ENCODE data around the gene NDST1.

NDST1 gene

DNA sequence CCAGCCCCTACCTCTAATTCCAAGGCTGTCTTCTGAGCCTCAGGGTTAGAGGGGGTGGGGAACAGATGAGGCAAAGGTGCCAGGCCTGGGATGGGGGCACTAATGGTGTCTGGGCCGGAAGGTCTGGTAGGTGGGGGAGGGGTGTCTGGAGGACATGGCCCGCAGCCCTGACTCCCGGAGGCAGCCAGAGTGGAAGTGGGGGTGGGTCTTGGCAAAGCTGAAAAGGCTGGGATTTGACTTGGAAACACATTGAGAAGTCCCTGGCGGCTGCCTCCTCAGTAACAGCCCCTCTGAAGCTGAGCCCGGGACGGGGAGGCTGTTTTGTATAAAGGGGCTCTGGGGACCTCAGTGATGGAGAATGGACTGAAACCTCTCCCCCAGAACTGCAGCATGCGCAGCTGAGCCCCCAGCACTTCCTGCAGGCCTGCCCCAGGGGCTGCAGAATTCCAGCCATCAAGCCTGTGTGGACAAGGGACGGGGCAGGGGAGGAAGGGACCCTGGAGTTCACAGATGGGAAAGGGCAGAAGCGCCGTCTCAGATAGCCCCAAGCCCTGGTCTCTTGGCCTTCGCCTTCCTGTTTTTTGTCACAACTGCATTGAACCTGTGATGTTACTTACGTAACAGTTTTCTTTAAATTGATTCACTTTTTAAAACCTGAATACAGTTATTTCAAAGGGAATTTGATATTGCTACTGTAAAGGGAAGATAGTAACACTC is 83.2 kb downstream of the NDST1 start:
- no peak for DNase-seq

DNA sequence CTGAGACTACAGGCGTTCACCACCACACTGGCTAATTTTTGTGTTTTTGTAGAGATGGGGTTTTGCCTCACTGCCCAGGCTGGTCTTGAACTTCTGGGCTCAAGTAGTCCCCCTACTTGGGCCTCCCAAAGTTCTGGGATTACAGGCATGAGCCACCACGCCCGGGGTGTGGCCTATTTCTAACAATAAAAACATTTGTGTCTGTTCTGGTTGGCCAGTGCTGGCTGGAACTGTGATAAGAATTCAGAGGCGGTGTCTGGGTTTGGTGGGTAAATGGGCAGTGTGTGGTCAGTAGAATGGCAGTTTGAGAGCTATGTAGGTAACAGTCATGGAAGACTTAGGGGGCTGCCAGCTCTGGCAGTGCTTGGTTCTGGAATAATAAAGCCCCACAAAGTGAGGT is 85.7 kb downstream of the NDST1 start:
- DNase-seq: no peak

DNA sequence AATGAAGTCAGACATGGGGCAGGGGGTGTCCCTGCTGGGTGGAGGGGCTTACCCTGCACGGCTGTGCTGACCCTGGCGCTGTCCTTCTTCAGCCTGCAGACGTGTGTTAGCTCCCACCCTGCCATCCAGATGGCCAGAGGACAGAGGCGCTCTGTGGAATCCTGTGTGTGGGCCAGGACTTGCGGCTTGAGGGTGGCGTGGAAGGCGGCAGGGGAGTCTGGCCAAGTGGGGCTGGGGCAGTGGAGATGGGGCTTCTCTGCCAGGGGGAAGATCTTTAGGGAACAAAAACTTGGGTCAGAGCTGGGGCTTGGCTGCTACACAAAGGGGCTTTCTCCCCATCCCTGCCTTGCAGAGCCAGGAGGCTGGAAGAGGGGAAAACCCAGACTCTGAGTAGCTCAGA is 86.1 kb downstream of the NDST1 start:
- DNase-seq: no peak

- DNase-seq: no peak
These were observed 87.6 kb downstream of the NDST1 start for GRCh38 chr5:150595466-150596031.

- DNase-seq: no peak
These were observed 88.4 kb downstream of the NDST1 start for GRCh38 chr5:150596313-150596712.

- DNase-seq: no peak
These were observed 88.9 kb downstream of the NDST1 start for GRCh38 chr5:150596826-150597225.

DNA sequence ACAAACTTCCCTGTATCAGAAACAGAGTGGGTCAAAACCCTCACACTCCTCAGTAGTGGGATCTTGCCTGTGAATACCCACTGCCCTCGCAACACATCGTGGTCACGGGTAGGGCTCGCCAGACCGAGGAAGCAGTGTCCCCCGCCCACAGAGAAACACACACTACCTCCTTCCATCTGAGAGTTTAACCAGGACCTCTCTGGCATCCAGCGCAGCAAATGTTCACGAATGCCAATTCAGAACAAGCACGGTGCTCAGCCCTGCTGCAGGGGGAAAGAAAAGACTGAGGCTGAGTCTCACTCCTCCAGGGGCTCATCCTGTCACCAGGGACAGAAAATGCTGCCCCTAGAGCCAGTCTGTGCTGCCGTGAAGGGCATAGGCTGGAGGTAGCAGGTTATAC is 90.1 kb downstream of the NDST1 start:
- DNase-seq: no peak

DNA sequence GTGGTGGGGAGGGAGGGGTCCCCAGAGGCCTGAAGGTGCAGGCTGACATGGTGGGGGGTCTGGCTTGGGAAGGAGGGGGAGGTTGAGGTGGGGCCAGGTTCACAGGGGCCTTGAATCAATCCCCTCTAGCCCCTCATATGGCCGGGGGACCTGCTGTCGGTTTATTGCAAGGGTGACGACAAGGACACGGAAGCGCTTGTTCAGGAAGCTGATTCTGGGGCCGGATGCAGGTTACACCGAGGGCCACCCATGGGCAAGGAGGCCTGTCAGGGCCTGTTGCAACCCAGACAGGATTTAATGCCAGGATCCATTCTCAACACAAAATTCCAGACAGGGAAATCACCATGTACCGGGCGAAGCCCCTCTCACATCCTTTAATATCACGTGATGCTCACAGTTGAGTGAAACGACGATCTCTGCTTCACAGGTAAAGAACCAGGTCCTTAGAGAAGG is 90.9 kb downstream of the NDST1 start:
- DNase-seq: no peak

DNA sequence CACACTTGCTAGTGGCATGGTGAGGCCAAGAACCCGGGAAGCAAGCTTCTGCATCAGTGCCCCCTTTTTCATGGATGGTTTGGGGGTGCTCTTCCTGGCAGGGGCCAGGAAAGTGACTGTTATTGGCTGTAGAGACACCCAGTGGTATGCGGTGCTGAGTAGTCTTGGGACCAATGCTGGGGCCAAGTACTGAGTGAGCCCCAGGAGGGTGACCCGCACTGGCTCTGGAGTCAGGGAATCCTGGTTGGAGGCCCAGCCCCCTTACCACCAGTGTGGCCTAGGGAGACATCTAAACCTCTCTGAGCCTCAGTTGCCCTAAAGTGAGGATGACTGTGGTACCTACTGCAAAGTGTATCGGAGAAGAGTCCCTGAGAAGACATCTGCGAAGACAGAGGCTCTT is 91.3 kb downstream of the NDST1 start:
- DNase-seq: no peak

DNA sequence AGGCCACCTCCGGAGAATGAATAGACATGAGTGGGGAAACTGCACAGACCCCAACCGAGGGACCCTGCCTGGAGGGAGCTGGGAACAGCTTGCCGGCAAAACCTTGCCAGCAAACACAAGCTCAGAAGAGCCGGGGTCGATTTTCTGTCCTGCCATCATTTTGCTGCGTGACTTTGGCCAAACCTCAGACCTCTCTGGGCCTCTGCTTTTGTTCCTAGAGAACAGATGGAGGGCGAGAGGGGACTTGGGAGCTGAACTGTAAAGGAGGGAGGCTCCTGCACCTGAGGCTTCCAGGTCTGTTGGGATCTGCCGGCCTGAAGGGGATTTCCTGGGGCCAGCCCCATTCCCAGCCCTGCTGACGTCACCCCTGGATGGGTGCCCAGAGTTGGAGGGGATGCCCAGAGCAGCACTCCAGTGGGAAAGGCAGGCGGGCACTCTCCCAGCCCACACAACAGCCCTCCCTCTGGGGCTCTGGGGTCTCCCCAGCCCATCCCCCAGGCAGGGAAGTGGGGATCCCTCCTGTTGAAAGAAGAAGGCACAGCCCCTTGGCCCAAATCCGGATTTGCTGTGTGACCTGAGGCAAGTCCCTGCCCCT is 92.1 kb downstream of the NDST1 start:
- DNase-seq: peak; percentile 31

- DNase-seq: no peak
These were observed 92.9 kb downstream of the NDST1 start for GRCh38 chr5:150600616-150601490.

DNA sequence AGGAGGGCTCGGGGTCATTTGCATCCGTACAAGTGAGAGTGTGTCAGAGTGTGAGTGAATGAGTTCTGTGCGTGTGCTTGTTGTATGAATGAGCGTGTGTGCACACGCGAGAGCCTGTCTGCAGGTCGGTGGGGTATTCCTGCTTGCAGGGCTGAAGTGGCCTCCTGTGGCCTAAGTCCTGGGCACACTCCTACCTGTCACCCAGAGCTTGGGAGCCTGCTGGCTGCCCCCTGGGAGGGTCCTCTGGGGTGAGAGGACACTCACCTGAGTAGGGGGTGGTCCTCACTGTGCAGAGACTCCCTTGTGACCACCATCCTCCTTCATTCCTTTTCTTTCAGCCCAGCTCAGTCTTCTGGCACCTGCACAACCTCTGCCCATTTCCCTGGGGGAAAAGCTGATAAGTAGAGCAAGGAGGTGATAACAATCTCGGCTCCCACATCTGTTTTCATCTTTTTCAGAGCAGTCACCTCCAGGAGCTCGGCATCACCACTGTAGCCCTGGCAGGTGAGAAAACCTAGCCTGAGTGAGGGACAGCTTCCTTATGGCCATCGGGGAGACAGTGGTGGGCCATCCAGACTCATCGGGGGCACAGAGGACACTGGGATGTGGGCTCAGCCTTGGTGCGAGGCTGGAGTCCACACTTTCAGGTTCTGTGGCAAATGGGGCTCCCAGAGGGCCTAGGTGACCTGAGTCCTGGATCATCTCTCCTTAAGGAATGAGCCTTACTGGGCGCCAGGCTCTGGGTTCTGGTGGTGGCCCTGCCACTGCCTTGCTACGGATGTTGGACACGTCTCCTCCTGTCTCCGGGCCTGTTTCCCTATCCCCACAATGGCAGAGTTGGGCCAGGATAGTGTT is 93.8 kb downstream of the NDST1 start:
- no peak for DNase-seq

GRCh38 chr5:150603052-150603451 is 95.1 kb downstream of the NDST1 start:
- no peak for DNase-seq

DNA sequence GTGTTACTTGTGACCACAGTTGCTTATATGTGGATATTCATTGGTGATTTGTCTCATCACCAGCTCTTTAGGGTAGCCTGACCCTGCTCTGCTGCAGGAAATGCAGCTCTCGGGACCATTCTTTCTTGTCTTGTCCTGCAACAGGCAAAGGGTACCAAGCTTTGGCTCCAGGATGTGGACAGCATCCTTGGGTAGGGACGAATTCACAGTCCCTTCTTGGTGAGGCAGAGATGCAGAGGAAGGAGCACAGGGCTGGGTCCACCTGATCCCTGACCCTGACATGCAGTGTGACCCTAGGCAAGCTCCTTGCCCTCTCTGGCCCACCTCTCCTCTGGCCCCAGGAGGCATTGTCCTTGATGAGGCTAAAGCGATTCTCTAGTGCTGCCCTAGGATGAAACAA is 95.6 kb downstream of the NDST1 start:
- no peak for DNase-seq

DNA sequence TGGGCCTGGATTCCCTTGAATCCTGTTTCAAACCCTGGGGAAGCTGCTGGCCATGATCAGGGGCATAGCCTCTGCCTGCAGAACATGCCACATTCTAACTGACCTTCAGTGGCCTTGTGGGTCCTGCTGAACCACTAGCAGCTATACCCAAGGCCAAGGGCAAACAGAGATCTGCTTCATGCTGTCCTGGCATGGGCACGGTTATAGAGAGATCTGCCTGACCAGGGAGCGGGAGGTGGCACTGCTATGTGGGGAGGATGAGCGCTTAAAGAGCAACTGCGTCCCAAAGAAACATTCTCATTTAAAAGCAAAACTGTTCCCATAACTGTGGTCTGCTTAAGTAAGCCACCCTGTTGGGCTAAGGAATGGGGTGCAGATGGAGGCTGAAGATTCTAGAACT is 96.1 kb downstream of the NDST1 start:
- DNase-seq: no peak

- DNase-seq: no peak
These were observed 97.0 kb downstream of the NDST1 start for GRCh38 chr5:150604894-150605440.

GRCh38 chr5:150605546-150605945 is 97.6 kb downstream of the NDST1 start:
- no peak for DNase-seq

- DNase-seq: no peak
These were observed 98.5 kb downstream of the NDST1 start for GRCh38 chr5:150606476-150606875.

GRCh38 chr5:150607105-150607504 is 99.2 kb downstream of the NDST1 start:
- DNase-seq: no peak
